Measurements from ENCODE around the gene SLC35F3.

Gene SLC35F3

GRCh38 chr1:233981042-233981675 is 76.7 kb downstream of the SLC35F3 start:
- POLR2A ChIA-PET: no interaction called here
- CTCF ChIA-PET: no interaction called here

GRCh38 chr1:233982827-233983518 is 78.5 kb downstream of the SLC35F3 start:
- DNase-seq (ENCODE audit: low read depth, low spot score): no peak
- no peak overlapping the region for H3K4me3 ChIP-seq (ENCODE audit: low read depth, low read length)
- ChIA-PET CTCF (no interaction called here), POLR2A (no interaction called here)
- no peak for TF ChIP-seq CTCF (IDR thresholded peaks at IDR 0.05; ENCODE audit: insufficient read depth, low read length, missing control alignments)

More at GRCh38 chr1:233981042-233981675, 76.7 kb downstream of the SLC35F3 start:
- H3K4me3 ChIP-seq (ENCODE audit: low read depth, low read length): no peak overlapping the region
- DNase-seq (ENCODE audit: low read depth, low spot score): no peak
- no peak for TF ChIP-seq CTCF (IDR thresholded peaks at IDR 0.05; ENCODE audit: insufficient read depth, low read length, missing control alignments)

- TF ChIP-seq CTCF (IDR thresholded peaks at IDR 0.05; ENCODE audit: insufficient read depth, low read length, missing control alignments): no peak
- ChIA-PET POLR2A (no interaction called here), CTCF (no interaction called here)
- H3K4me3 ChIP-seq (ENCODE audit: low read depth, low read length): no peak overlapping the region
- DNase-seq (ENCODE audit: low read depth, low spot score): no peak
These were observed 79.3 kb downstream of the SLC35F3 start for GRCh38 chr1:233983811-233984210.

GRCh38 chr1:233988963-233989696 is 84.7 kb downstream of the SLC35F3 start:
- no peak overlapping the region for H3K4me3 ChIP-seq (ENCODE audit: low read depth, low read length)
- ChIA-PET CTCF (no interaction called here), POLR2A (no interaction called here)
- no peak for TF ChIP-seq CTCF (IDR thresholded peaks at IDR 0.05; ENCODE audit: insufficient read depth, low read length, missing control alignments)
- DNase-seq (ENCODE audit: low read depth, low spot score): no peak

GRCh38 chr1:233990486-233990885 is 86.0 kb downstream of the SLC35F3 start:
- no peak for DNase-seq (ENCODE audit: low read depth, low spot score)
- no peak overlapping the region for H3K4me3 ChIP-seq (ENCODE audit: low read depth, low read length)
- CTCF ChIA-PET: no interaction called here
- POLR2A ChIA-PET: no interaction called here
- no peak for TF ChIP-seq CTCF (IDR thresholded peaks at IDR 0.05; ENCODE audit: insufficient read depth, low read length, missing control alignments)

- DNase-seq (ENCODE audit: low read depth, low spot score): no peak
- no peak for TF ChIP-seq CTCF (IDR thresholded peaks at IDR 0.05; ENCODE audit: insufficient read depth, low read length, missing control alignments)
- no peak overlapping the region for H3K4me3 ChIP-seq (ENCODE audit: low read depth, low read length)
- ChIA-PET CTCF (no interaction called here), POLR2A (no interaction called here)
These were observed 89.2 kb downstream of the SLC35F3 start for GRCh38 chr1:233993651-233994050.
